T-helper 2 cell treated with Interferon-gamma antibody and Interleukin-4, amounts not matched to agents 5 μg/mL and 100 μg/mL, for 36 hours (primary cell): ENCODE results near the gene YWHAG.

ENCODE experiments used
- DNase-seq: peaks from one replicate; pipeline ENCODE4 v3.0.0; 2021; ENCODE audit warnings: low spot score
- H3K27ac Mint-ChIP-seq: one replicate; pipeline ENCODE4 v1.8.0; 2021; ENCODE audit warnings: mild to moderate bottlenecking, mixed read lengths
- H3K27me3 Mint-ChIP-seq: one replicate; pipeline ENCODE4 v1.8.0; 2021; ENCODE audit warnings: low read depth, mixed read lengths
- H3K36me3 Mint-ChIP-seq: one replicate; pipeline ENCODE4 v1.8.0; 2021; ENCODE audit warnings: low read depth, mixed read lengths
- H3K4me1 Mint-ChIP-seq: one replicate; pipeline ENCODE4 v1.8.0; 2021; ENCODE audit warnings: low read depth, mixed read lengths
- H3K4me3 Mint-ChIP-seq: one replicate; pipeline ENCODE4 v1.8.0; 2022; ENCODE audit warnings: mild to moderate bottlenecking, moderate library complexity, mixed read lengths
- H3K9me3 Mint-ChIP-seq: one replicate; pipeline ENCODE4 v1.8.0; 2021; ENCODE audit warnings: mixed read lengths

Gene YWHAG

DNA sequence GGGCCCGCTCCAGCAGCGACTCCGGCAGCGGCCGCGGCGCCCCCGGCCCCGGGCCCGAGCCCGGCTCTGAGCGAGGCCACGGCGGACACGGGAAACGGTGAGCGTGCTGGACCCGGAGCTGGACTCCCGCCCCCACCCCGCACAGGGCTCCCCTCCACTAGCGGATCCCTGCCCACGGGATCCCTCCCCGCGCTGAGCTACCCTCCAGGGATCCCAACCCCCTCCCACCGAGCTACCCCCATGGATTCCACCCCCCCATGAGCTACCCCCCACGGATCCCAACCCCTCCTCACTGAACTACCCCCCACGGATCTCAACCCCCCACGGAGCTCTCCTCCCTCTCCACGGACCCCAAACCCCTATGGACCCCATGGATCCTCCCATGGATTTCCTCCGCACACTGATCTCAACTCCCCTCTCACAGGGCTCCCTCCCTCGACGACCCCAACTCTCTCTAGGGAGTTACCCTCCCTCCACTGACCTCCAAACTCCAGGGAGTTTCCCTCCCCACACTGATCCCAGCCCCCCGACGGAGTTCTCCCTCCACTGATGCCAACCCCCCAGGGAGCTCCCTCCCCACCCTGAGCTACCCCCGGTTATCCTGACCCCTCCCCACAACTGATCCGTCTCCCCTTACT is 77.0 kb downstream of the YWHAG start:
- Mint-ChIP-seq H3K27ac (peak overlapping the region; percentile 10), H3K4me3 (peak overlapping the region; percentile 75), H3K9me3 (no peaks in the 10 kb centered on the region), H3K4me1 (peaks cover 14% of the 10 kb centered on the region), H3K27me3 (peaks cover 57% of the 10 kb centered on the region), H3K36me3 (peaks cover 2% of the 10 kb centered on the region)
- no peak for DNase-seq

DNA sequence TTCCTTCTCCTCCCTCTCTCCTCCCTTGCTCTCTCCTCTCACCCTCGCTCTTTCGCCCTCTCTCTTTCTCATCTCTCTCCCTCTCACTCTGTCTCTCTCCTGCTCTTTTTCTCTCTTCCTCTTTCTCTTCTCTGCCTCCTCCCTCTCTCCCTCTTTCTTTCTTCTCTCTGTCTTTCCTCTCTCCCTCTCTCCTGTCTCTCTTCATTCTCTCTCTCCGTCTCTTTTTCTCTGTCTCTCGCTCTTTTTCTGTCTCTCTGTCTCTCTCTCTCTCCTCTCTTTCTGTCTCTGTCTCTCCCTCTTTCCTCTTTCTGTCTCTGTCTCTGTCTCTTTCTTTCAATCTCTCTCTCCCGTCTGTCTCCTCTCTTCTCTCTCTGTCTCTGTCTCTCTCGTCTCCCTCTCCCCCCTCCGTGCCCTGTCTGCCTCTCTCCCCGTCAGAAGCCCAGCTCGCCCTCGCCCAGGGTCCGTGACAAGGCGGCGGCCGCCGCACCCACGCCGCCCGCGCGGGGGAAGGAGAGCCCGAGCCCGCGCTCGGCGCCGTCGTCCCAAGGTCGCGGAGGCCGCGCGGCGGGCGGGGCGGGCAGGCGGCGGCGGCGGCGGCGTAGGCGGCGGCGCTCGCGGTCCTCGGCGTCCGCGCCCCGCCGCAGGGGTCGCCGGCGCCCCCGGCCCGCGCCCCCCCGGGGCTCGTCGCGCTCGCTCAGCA is 77.6 kb downstream of the YWHAG start:
- Mint-ChIP-seq H3K36me3 (peaks cover 2% of the 10 kb centered on the region), H3K4me3 (peak overlapping the region; percentile 62), H3K27ac (no peak overlapping the region), H3K9me3 (no peaks in the 10 kb centered on the region), H3K27me3 (peaks cover 58% of the 10 kb centered on the region), H3K4me1 (peaks cover 14% of the 10 kb centered on the region)
- DNase-seq: no peak

DNA sequence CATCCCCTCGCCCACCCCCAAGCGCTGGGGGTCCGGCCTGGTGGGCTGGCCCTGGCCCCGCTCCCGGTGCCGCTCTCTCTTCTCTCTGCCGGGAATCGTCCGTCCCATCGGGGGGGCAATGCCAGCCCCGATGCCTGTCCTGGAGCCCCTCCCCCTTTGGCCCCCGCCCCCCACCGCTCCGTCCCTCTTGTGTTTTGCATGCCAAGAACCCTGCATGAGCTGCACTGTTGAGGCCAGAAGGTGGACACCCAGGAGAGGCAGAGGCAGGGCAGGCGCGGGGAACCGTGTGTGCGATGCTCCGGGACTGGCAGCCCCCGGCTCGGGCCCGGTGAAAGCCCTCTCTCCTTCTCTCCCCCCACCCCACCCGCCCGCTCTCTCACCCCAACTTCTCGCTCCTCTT is 78.4 kb downstream of the YWHAG start:
- no peaks in the 10 kb centered on the region for H3K9me3 Mint-ChIP-seq
- H3K4me3 Mint-ChIP-seq: no peak overlapping the region
- H3K4me1 Mint-ChIP-seq: peaks cover 14% of the 10 kb centered on the region
- no peak overlapping the region for H3K27ac Mint-ChIP-seq
- H3K36me3 Mint-ChIP-seq: peaks cover 2% of the 10 kb centered on the region
- peaks cover 58% of the 10 kb centered on the region for H3K27me3 Mint-ChIP-seq
- no peak for DNase-seq

DNA sequence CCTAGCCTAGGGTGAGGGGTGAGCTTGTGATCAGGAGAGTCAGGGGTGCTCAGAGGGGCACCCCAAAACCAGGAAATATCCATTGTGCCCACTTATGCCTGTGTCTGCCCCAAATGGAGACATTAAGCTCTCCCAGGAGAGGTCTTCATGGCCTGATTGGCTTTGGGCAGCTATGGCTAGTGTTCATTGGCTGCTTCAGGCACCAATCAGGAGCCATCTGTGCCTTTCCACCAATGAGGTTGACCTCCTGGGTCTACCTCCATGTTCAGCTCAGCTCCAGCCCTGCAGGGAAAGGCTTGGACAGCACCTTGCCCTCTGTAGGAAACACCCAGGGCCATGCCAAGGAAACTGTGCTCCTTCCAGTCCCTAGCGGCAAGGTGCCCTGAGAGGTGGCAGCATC is 80.3 kb downstream of the YWHAG start:
- DNase-seq: no peak
- H3K27me3 Mint-ChIP-seq: peaks cover 44% of the 10 kb centered on the region
- no peak overlapping the region for H3K4me3 Mint-ChIP-seq
- H3K4me1 Mint-ChIP-seq: peaks cover 15% of the 10 kb centered on the region
- no peaks in the 10 kb centered on the region for H3K9me3 Mint-ChIP-seq
- no peak overlapping the region for H3K27ac Mint-ChIP-seq
- no peaks in the 10 kb centered on the region for H3K36me3 Mint-ChIP-seq
